NCI-H2196 (cell line): ENCODE data around the gene IL1RN.
A peak's percentile ranks its signal among the peaks of the same experiment; 100 is the strongest.

Experiments
- DNase-seq: peaks from one replicate; lab custom pipeline; 2025; ENCODE audit not compliant: unreplicated experiment; lab: John Stamatoyannopoulos, UW

IL1RN gene

DNA sequence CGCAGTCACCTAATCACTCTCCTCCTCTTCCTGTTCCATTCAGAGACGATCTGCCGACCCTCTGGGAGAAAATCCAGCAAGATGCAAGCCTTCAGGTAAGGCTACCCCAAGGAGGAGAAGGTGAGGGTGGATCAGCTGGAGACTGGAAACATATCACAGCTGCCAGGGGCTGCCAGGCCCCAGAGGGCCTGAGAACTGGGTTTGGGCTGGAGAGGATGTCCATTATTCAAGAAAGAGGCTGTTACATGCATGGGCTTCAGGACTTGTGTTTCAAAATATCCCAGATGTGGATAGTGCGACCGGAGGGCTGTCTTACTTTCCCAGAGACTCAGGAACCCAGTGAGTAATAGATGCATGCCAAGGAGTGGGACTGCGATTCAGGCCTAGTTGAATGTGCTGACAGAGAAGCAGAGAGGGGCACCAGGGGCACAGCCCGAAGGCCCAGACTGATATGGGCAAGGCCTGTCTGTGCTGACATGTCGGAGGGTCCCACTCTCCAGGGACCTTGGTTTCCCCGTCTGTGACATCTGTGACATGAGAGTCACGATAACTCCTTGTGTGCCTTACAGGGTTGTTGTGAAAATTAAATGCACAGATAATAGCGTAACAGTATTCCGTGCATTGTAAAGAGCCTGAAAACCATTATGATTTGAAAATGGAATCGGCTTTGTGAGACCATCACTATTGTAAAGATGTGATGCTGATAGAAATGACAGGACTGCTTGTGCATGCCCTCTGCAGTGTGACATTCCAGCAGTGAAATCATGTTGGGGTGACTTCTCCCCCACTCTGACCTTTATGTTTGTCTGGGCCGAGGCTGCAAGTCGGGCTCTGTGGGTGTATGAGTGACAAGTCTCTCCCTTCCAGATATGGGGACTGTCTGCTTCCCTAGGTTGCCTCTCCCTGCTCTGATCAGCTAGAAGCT lies 510 bp downstream of the IL1RN start:
- no peak for DNase-seq

DNA sequence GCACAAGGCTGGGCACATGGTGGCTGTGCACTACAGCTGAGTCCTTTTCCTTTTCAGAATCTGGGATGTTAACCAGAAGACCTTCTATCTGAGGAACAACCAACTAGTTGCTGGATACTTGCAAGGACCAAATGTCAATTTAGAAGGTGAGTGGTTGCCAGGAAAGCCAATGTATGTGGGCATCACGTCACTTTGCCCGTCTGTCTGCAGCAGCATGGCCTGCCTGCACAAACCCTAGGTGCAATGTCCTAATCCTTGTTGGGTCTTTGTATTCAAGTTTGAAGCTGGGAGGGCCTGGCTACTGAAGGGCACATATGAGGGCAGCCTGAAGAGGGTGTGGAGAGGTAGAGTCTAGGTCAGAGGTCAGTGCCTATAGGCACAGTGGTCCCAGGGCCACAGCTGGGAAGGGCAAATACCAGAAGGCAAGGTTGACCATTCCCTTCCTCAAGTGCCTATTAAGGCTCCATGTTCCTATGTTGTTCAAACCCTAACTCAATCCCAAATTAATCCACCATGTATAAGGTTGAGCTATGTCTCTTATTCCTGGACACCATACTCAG lies 2.2 kb downstream of the IL1RN start:
- no peak for DNase-seq

DNA sequence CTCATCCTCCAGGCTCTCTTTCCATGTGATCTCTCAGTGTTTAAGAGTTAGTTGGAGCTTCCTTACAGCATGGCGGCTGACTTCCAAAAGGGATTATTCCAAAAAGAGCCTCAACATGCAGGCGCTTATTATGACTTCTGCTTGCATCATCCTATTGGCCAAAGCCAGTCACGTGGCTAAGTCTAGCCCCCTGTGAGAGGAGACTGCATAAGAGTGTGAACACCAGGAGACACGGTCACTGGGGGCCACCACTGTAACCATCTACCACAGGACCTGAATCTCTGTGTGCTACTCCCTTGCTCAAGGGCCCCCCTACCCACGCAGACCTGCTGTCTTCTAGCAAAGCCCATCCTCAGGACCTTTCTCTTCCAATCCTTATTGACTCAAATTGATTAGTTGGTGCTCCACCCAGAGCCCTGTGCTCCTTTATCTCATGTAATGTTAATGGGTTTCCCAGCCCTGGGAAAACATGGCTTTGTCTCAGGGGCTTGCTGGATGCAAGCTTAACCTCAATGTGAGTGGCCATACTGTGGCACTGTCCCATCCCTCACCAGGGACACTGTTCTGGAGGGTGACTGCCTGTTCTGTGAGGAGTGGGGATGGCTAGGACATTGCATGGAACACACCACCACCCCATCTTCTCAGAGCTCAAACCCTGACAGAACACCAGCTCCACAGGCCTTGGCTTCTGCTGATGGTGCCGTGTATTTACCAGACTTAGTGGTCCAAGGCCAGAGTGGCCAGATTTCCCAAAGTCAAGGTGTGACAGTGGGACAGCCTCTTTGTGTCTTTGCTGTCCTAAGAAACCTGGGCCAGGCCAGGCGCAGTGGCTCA lies 4.2 kb downstream of the IL1RN start:
- DNase-seq, result no peak

DNA sequence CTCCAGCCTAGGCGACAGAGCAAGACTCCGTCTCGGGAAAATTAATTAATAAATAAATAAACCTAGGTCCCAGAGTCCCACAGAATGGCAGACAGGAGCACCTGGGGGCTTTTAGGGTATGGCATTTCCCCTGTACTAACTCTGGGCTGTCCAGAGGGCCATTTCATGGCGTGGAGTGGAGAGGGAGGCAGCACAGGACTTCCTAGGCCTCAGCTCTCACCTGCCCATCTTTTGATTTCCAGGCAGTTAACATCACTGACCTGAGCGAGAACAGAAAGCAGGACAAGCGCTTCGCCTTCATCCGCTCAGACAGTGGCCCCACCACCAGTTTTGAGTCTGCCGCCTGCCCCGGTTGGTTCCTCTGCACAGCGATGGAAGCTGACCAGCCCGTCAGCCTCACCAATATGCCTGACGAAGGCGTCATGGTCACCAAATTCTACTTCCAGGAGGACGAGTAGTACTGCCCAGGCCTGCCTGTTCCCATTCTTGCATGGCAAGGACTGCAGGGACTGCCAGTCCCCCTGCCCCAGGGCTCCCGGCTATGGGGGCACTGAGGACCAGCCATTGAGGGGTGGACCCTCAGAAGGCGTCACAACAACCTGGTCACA lies 5.1 kb downstream of the IL1RN start:
- DNase-seq, result no peak

DNA sequence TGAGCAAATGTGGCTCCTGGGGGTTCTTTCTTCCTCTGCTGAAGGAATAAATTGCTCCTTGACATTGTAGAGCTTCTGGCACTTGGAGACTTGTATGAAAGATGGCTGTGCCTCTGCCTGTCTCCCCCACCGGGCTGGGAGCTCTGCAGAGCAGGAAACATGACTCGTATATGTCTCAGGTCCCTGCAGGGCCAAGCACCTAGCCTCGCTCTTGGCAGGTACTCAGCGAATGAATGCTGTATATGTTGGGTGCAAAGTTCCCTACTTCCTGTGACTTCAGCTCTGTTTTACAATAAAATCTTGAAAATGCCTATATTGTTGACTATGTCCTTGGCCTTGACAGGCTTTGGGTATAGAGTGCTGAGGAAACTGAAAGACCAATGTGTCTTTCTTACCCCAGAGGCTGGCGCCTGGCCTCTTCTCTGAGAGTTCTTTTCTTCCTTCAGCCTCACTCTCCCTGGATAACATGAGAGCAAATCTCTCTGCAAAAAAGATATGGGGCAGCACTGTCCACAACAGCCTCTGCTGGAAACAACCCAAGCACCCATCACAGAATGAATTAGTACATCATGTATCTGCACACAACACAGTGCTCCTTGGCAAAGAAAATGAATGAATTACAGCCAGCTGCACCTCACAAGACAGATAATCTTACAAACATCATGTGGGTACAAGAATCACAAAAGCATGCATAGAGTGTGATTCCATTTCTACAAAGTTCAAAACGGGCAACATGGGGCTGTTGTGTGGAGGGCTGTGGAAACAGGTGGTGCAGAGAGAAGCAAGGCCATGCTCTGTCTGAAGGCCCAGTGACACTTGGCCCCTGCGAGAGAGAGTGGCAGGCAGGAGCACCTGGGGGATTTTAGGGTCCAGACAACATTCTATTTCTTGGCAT lies 6.6 kb downstream of the IL1RN start:
- no peak for DNase-seq

DNA sequence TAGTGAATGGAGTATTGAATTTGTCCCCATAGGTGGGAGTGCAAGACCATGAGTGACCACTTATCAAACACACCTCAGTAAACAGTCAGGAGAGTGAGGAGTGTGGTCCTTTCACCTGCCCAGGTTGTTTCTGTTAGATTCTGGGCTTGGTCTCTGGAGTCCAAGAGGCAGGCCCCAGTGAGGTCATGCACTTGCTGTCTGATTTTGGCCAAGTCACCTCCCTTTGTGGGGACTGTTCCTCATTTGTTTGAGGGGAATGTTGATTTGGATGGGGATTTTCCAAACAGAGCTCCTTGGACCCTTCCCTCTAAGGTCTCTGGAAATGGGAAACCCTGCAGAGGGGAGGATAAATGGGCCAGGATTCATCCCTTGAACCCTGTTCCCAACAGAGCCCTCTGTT lies 7.3 kb downstream of the IL1RN start:
- no peak for DNase-seq

DNA sequence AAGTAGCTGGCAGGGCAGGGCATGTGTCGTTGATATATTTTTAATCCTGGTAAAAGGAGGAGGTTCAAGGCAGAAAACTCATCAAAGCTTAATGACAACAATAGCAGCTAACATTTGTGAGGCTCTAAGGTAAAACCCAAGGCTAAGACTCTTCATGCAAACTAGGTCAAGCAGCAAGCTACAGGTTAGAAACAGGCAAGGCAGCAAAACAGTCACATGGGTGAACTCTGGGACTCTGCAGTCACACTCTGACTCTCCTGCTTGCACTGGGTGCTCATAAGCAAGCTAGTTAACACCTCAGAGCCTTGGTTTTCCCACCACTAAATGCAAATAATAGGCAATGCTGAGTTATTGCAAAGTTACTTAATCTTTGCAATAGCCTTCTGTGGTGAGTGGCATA lies 7.9 kb downstream of the IL1RN start:
- no peak for DNase-seq

DNA sequence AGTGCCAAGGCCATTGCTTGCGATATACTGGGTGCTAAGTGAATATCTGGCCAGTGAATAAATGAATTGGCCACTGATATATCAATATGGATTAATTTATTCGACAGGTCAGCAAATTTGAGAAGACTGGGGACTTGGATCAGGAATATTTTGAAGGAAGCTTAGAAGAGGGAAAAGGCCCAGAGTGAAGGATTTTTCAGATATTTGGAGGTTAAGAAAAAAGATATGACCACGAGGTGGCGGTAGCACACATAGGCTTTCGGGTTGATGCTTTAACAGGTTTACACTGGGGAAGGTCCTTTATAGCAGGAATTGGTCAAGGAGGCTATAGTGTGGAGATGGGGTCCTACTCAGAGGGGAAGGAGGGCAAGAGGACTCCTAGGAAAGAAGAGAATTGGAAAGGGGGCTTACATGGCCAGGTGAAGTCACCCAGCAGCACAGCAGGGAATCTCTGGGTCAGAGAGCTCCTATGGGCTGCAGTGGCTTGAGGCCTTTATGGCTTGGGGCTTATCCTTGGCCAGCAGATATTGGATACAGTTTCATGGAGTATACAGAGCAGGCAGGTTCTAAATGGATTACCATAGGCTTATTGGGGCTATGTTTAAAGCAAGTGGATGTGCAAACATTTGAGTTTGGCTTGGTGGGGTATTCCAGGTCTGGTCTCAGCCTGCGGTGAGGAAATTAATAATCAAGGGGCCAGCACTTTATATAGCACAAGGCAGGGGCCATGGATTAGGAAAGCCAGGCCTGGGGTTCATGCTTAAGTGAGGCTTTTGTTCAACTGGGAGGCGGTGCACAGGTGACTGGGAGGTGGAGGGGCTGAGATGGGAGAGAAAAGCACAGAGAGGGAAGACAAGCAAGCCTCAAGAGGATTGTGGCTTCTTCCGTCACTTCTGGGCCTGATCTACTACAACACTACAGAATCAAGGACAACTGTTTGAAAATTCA lies 9.7 kb downstream of the IL1RN start:
- DNase-seq, result peak; percentile 60

DNA sequence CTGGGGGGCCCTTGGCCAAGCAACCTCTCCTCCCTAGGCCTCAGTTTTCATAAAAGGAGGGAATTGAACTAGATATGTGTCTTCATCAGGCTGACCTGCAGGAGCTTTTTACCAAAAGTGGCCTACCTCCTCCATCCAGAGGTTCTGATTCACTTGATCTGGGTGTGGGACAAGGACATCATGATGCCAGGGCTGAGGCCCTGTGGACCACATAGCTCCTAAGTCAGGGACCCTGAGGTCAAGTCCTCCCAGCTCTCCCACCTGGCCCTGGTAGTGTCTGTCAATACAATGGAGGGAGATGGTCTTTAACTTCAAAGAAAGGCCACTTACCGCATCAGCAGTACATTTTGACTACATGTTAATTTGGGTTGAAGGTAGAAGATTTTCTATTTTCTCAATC lies 10.4 kb downstream of the IL1RN start:
- DNase-seq, result no peak

DNA sequence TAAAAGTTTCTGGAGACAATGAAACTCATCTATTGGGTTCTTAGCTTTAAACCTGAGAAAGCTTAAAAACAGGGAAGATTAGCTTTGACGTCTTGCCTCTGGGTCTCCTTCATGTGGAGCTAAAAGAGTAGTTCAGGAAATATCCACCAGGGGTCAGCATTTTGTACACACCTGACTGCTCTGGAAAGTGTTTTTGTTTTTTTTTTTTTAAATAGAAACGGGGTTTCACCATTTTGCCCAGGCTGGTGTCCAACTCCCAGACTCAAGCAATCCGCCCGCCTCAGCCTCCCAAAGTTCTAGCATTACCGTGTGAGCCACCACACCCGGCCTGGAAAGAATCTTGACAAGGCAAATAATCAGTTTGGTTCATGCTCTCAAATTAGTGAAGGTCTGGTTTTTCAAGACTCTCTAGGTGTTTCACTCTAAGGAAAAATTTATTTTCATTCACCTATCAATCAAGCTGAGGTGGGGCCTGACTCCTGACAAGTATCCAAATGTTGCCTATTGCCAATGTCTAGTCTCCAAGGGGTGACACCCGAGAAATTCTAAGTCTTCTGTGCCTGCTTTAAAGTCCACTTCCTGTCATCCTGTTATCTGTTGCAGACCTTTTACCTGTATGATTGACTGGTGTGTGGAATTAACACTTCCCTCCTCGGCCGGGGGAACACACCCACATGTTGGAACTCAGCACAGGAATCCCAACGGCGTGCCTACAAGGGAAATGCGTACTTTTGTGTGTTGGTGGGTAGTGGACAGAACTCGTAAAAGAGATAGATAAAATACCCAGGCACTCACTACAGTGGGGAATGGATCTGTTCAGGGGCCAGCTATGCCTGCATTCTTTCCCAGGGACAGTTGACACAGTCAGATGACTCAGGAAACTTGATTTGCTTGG lies 11.3 kb downstream of the IL1RN start:
- peak; percentile 71 for DNase-seq

DNA sequence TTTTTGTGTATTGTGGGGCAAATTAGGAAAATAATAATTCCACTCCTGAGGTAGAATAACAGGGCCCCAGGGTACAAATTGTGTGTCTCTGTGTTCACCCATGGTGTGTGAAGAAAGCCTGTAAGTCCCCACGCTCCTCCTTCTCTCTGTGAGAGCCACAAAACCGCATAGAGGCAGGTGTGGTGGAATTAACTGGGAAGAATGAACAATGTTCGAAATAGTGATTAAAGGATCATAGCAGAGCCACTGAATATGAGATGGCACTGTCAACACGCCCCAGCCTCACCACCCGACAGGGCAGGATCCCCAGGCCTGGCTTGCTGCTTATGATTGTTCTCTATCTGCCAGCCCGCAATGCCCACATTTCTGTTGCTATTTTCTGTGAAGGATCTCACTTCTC lies 14.1 kb downstream of the IL1RN start:
- no peak for DNase-seq

DNA sequence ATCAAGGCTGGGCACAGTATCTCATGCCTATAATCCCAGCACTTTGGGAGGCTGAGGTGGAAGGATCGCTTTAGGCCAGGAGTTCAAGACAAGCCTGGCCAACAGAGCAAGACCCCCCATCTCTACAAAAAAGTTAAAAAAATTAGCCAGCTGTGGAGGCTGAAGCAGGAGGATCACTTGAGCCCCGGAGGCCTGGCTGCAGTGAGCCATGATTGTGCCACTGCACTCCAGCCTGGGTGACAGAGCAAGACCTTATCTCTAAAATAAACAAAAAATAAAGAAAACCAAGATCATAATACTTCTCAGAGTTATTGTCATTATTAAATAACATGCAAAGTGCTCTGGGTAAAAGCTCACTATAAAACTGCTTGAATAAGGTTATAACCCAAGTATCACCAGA lies 14.9 kb downstream of the IL1RN start:
- no peak for DNase-seq

DNA sequence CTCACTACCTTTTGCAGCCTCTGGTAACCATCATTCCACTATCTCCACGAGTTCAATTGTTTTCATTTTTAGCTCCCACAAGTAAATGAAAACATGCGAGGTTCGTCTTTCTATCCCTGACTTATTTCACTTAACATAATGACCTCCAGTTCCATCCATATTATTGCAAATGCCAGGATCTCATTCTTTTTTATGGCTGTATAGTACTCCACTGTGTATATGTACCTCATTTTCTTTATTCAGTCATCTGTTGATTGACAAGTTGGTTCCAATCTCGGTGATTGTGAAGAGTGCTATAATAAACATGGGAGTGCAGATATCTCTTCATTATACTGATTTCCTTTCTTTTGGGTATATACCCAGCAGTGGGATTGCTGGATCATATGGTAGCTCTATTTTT lies 16.9 kb downstream of the IL1RN start:
- DNase-seq, result no peak

DNA sequence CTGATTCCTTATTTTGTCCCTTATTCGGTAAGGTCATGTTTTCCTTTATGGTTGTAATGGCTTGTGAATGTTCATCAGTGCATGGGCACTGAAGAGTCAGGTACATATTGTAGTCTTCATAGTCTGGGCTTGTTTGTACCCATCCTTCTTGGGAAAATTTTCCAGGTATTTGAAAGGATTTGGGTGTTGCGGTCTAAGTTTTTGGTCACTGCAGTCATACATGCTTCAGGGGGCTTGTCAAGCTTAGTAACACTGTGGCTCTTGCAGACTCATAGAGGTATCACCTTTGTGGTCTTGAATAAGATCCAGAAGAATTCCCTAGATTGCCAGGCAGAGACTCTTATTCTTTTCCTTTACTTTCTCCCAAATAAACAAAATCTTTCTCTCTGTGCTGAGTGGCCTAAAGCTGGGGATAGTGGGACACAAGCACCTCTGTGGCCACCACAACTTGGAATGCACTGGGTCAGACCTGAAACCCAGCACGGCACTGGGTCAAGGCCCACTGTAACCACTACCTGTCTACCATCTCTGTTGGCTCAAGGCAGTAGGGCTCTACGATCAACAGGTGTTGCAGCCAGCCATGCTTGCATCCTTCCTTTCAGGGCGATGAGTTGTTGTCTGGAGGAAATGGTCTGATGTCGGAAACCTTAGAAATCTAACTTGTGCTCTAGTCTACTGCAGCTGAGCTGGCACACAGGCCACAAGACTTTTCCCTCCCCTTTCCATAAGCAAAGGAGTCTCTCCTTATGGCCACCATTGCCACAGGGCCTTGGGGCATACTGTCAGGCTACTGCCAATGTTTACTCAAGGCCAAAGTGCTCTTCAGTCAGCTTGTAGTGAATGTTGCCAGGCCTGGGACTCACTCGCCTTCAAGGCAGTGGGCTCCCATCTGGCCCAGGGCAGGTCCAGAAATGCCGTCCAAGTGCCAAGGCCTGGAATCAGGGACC lies 21.5 kb downstream of the IL1RN start:
- DNase-seq, result no peak

DNA sequence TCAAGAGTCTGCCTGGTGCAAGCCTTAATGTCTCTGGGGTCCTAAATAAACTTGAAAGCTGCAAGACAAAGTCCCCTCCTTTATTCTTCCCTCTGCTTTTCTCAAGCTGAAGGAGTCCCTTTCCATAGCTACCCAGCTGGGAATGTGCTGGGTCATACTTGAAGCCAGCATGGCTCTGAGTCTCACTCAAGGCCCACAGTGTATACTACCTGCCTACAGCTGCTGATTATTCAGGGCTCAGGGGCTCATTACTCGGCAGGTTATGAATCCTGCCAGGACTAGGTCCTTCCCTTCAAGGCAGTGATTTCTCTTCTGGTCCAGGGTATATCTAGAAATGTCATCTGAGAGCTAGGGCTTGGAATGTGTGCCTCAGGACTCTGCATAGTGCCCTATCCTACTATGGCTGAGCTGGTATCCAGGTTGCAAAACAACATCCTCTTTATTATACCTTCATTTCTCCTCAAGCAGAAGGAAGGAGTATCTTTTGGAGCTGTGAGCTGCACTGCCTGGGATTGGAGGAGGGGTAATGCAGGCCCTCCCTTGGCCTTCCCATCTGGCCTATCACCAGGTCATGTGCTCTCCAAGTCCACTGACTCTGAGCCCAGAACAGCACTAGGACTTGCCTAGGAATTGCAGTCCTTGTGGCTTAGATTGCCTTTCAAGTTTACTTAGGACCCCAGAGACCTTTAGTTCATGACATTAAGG lies 22.3 kb downstream of the IL1RN start:
- DNase-seq, result no peak

DNA sequence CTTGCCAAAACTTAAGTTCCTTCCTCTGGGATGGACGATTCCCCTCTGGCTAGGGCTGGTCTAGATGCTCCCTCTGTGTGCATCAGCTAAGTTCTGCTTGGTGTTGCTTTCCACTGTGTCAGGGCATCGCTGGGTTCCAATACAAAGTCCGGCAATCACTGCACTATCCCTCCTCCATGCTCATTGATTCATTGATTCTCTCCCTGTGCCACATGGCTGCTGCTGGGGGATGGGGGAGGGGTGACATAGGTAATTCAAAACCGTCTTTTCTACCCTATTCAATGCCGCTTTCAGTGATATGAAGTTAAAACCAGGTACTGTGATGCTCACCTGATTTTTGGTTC lies 22.8 kb downstream of the IL1RN start:
- no peak for DNase-seq

DNA sequence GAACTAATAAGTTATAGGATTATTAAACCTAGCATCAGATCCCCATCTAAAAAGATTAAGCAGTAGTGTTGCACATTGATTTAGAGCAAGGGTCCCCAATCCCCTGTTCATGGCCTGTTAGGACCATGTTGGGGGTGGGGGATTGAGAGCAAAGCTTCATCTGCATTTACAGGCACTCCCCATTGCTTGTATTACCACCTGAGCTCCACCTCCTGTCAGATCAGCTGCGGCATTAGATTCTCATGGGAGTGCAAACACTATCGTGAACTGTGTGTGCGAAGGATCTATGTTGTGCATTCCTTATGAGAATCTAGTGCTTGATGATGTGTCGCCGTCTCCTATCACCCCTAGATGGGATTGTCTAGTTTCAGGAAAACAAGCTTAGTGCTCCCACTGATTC lies 27.9 kb downstream of the IL1RN start:
- DNase-seq, result no peak
